NCI-H2227 (cell line): ENCODE measurements around the gene GCSAML.

Source experiments
- DNase-seq: peaks from one replicate; lab custom pipeline; 2025; ENCODE audit not compliant: unreplicated experiment; lab: John Stamatoyannopoulos, UW

Gene GCSAML

GRCh38 chr1:247574236-247574635 lies 25.3 kb downstream of the GCSAML start:
- DNase-seq: no peak

DNA sequence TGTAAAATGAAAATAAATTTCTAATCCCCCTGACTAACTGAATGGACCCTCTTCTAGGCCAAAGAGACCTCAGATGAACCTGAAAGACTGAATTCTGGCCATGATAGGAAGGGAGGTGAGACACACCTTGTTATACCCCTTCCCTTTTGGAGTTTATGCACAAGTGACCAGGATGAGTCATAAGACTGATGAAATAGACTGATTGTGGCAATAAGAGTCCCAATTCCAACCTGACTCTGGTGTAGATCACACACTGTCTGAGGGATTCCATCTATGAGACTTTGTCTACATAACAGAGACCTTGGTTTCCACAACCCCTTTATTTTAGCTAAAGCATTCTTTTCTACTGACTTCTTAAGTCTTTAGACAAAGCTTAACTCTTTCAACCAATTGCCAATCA lies 25.7 kb downstream of the GCSAML start:
- DNase-seq: no peak

GRCh38 chr1:247576514-247576913 lies 27.6 kb downstream of the GCSAML start:
- DNase-seq: no peak

DNA sequence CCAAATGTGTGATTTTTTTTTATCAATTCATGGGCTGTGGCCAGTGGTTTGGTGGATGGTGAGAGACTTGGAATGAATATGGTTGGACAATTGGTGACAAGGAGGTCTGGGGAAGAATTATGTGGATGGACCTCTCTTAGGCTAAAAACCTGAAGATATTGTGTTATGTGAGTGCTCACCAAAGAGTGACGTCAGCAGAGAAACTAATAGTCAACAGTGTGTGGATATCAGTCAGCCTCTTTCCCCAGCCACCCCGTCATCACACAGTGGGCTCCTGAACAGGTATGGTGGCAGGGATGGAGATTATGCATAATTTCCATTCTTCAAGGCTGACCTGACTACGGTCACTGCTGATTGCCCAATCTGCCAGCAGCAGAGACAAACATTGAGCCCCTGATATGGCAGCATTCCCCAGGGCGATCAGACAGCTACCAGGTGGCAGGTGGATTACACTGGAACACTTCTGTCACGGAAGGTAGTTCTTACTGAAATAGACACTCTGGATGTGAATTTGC lies 30.1 kb downstream of the GCSAML start:
- no peak for DNase-seq

GRCh38 chr1:247588060-247588459 lies 39.1 kb downstream of the GCSAML start, which contains the start of gene OR2G2:
TSS of gene OR2G2 (plus strand) at chr1:247588360. CDS start at chr1:247588360, 0 bp downstream.
- no peak for DNase-seq

GRCh38 chr1:247605286-247605685 lies 56.4 kb downstream of the GCSAML start, which contains the start of gene OR2G3:
TSS of gene OR2G3 (plus strand) at chr1:247605586. CDS start at chr1:247605586, 0 bp downstream.
- DNase-seq: no peak

GRCh38 chr1:247613405-247613804 lies 64.5 kb downstream of the GCSAML start:
- no peak for DNase-seq

GRCh38 chr1:247614625-247615024 lies 65.7 kb downstream of the GCSAML start:
- DNase-seq: no peak
